Measurements from ENCODE around the gene PLCD1. TPM values are rescaled to one million over a fixed set of nuclear protein-coding genes. Genes with fewer than 3 reads are reported as not detected.
A peak's percentile ranks its signal among the peaks of the same experiment; 100 is the strongest.

The PLCD1 gene
- total RNA-seq, 4 donors from 2014 or later = 30.2 to 55.4 (median 43.8) TPM

- TF ChIP-seq POLR2A (IDR thresholded peaks at IDR 0.05) (no peak), CTCF (IDR thresholded peaks at IDR 0.05) (no peak)
- WGBS, 2 donors = 46 to 49% methylated on average over 15 of the region's 15 CpGs
- H3K4me3 ChIP-seq (ENCODE audit: low read depth, poor library complexity, severe bottlenecking) = no peak overlapping the region
- DNase-seq (ENCODE audit: low spot score in 2 of 2) = no peak
- intact Hi-C loops (cut with DNase I; ENCODE audit: low total_unique reads) = loop anchor here (10.0 kb wide), 1 partner anchor 109 kb away; no protein-coding TSS in a partner anchor
Measured at GRCh38 chr3:38005076-38006020, 24.1 kb downstream of the PLCD1 start.

GRCh38 chr3:38004415-38005075 is 24.9 kb downstream of the PLCD1 start:
- intact Hi-C loops (cut with DNase I; ENCODE audit: low total_unique reads) = loop anchor here (10.0 kb wide), 1 partner anchor 110 kb away; no protein-coding TSS in a partner anchor
- 57 to 70% methylated on average over 14 of the region's 14 CpGs for WGBS, 2 donors

GRCh38 chr3:38003817-38004414 is 25.5 kb downstream of the PLCD1 start:
- intact Hi-C loops (cut with DNase I; ENCODE audit: low total_unique reads) = loop anchor here (10.0 kb wide), 1 partner anchor 111 kb away; no protein-coding TSS in a partner anchor

More at GRCh38 chr3:38004415-38005075, 24.9 kb downstream of the PLCD1 start:
- no peak overlapping the region for H3K4me3 ChIP-seq (ENCODE audit: low read depth, poor library complexity, severe bottlenecking)
- peak; percentile 78 to 93 for DNase-seq (ENCODE audit: low spot score in 2 of 2)
- TF ChIP-seq CTCF (IDR thresholded peaks at IDR 0.05) = no peak
- no peak for TF ChIP-seq POLR2A (IDR thresholded peaks at IDR 0.05)

GRCh38 chr3:38003371-38003816 is 26.0 kb downstream of the PLCD1 start:
- intact Hi-C loops (cut with DNase I; ENCODE audit: low total_unique reads) = loop anchor here (10.0 kb wide), 1 partner anchor 111 kb away; no protein-coding TSS in a partner anchor
- WGBS, 2 donors = 43 to 51% methylated on average over 7 of the region's 7 CpGs
- no peak overlapping the region for H3K4me3 ChIP-seq (ENCODE audit: low read depth, poor library complexity, severe bottlenecking)
- no peak for DNase-seq (ENCODE audit: low spot score in 2 of 2)
- TF ChIP-seq POLR2A (IDR thresholded peaks at IDR 0.05) (no peak), CTCF (IDR thresholded peaks at IDR 0.05) (peak in 1 of 3 donors; percentile 15)

More at GRCh38 chr3:38003817-38004414, 25.5 kb downstream of the PLCD1 start:
- 72 to 80% methylated on average over 4 to 7 of the region's 11 CpGs for WGBS, 2 donors
- TF ChIP-seq POLR2A (IDR thresholded peaks at IDR 0.05) (no peak), CTCF (IDR thresholded peaks at IDR 0.05) (no peak)
- no peak for DNase-seq (ENCODE audit: low spot score in 2 of 2)
- no peak overlapping the region for H3K4me3 ChIP-seq (ENCODE audit: low read depth, poor library complexity, severe bottlenecking)

GRCh38 chr3:38002940-38003339 is 26.5 kb downstream of the PLCD1 start:
- no peak for DNase-seq (ENCODE audit: low spot score in 2 of 2)
- TF ChIP-seq CTCF (IDR thresholded peaks at IDR 0.05) = no peak
- TF ChIP-seq POLR2A (IDR thresholded peaks at IDR 0.05) = no peak
- intact Hi-C loops (cut with DNase I; ENCODE audit: low total_unique reads) = loop anchor here (10.0 kb wide), 1 partner anchor 112 kb away; no protein-coding TSS in a partner anchor
- WGBS, 2 donors = 85% methylated on average over 8 to 9 of the region's 9 CpGs
- H3K4me3 ChIP-seq (ENCODE audit: low read depth, poor library complexity, severe bottlenecking) = no peak overlapping the region
